HG03575 (cell line): Measurements from ENCODE around the gene GLRA3.
"Not testable (repeated sequence)": the region's sequence is repeated elsewhere in the genome, so short reads cannot be mapped to it uniquely, and the experiment has no call there.

ENCODE experiments used
- ATAC-seq: cut with Tn5 transposase; IDR thresholded peaks from one replicate; pipeline ENCODE4 v1.9.1; 2021; ENCODE audit not compliant: unreplicated experiment, insufficient number of reproducible peaks, low FRiP score; ENCODE audit errors: extremely low read depth

The GLRA3 gene

DNA sequence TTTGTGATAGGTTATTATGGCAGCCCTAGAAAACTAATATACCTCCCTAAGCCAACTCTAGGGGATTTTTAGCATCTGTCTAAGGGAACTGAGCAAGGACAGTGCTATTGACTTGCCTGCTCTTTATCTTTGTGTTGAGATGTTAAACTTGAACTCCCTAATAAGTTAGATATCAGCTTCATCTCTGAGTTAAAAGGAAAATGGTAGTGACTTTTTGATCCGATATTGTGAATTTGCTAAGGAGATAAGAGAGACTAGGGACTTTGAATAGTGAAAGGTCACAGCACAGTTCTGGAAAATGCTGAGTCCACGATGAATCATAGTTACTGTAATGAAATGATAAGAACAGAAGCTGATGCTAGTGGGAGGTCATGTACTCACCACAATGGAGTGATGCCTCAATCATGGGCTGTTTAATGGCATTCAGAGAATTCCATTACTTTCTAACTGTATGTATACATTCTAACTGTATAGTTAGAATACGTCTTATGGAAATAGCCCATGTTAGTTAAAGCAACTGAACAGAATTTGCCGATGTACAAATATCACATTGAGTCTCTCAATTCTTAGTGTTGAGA is 147.2 kb downstream of the GLRA3 start:
- no peak for ATAC-seq

DNA sequence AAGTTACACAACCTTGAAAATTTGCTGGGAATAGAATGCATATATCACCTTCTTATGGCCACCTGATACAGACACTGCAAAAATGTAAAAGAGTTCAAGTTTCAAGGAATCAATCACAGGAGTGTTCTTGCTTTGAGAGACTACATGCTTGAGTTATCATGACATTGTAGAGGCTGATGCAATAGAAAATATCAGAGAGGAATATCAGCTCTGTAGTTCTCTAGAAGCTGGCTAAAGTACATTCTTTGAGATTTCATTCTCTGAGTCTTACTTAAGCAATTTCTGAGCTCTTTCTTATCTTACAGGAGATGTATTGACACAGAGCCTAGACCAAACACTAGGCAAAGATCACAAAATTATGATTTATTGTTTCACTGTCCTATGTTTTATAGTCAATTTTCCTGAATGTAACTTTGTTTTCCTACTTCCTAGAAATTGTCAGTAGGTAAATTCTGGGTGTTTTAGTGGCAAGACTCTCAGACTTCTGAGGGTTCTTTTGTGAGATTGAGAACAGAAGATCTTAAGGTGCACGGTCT is 154.7 kb downstream of the GLRA3 start:
- ATAC-seq, result no peak

DNA sequence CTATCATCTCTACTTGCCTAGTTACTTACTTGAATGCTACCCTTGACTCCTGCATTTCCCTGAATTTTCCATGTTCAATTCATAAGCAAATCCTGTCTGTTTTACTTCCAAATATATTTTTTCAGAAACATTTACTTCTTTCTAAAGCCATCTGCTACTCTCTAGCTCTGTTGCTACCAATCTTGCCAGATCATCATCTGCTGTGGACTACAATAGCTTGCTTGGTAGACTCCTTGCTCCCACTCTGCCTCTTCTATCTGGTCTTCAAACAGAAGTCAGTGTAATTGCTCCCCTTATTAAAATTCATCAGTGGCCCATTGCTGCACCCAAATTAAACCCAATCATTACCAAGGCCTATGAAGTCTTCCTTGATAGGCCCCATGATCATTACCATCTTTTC is 155.2 kb downstream of the GLRA3 start:
- ATAC-seq, result no peak

DNA sequence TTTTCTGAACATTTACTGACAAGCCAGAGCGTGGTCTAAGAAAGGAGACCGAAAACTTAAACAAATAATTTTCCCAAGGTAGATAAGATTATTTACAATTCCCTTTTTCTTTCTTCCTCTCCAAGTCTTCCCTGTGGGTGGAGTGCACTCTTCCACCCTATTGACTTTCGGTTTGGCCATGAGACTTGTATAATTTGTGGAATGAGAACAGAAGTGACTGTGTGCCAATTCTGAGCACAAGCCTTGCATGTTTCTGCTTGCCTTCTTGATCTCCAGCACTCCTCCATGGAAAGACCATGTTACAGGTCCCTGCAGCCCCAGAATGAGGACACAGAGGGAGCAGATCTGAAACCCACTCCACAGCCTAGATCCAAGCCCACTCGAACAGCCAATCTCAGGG is 156.8 kb downstream of the GLRA3 start:
- ATAC-seq, result no peak

DNA sequence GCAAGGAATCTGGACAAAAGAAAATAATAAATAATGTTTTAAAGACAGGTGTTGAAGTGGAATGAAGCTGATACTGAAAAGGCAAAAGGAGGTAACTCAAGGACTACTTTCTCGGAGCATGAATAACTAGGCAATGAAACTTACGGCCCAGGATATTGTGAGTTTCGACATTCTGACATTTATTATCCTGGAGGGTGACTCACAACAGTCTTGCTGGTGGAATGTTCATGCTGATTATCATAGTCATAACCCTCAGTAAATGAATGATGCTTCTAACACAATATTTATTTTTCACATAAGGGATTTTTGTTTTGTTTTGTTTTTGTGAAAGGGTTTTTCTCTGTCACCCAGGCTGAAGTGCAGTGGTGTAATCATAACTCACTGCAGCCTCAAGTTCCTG is 159.8 kb downstream of the GLRA3 start:
- no peak for ATAC-seq

DNA sequence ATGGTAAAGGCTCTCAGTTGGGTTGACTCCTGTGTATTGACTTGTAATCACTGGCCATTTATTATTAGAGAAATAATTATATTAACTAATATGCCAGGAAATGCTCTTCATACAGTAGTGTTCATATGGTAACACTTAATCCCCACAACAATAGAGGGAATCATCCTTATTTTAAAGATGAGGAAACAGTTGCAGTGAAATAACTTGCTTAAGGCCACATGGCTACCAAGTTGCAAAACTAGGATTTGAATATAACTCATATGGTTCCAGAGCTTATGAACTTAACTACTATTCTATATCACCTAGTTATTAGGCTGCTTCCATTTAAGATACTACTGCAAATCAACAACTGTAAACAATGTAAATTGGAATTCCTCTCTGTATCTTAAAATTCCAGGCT is 163.2 kb downstream of the GLRA3 start:
- ATAC-seq, result no peak

DNA sequence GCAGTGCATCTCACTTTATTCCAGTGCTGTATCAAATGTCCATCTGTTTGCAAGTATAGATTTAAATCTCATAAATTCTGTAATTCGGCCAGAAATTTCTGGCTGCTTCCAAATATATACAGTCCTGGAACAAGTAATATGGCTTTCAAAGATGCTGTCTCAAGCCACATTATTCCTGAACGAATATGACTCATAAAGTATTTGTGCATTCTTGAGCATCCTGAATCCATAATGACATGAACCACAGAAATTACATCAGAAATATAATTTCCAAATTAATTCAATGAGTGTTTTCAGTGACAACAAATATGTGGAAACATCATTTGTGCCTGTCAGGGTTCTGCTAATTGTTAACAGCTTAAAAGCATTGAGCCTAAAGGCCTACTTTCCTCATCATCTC is 165.8 kb downstream of the GLRA3 start:
- ATAC-seq, result no peak

DNA sequence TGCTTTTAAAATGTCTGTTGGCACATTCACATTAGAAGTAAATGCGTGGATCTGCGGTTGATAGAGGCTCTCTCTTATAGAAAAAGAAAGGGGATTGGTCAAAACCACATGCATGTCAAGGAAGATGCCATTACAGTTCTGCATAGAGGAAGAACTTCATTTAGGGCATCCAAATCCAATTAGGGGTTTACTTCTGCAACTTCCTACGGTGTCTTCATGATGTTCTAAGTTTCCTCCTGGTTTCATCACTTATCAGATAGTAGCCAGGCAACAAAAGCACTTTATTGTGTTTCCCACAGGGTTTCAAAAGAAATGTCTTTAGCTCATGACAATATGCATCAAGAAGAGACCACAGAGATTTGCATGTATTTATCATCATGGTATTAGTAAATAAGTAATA is 170.8 kb downstream of the GLRA3 start:
- no peak for ATAC-seq

DNA sequence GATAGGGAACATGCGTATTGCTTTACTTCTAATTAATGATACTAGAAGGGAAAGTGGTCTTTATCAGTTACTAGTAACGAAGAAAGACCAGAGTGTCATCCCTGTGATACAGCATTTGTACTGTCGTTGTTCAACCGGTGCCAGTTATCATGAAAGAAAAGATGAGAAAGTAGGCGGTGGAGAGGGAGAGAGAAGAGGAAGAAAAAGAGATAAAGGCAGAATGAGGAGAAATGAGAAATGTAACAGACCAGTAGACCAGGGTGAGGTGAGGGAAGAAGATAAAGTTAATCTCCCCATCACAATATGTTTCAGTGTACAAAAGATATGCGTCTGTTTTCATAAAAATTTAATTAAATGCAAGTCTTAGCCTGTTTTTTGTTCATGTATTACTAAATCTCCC is 171.6 kb downstream of the GLRA3 start:
- ATAC-seq, result no peak

DNA sequence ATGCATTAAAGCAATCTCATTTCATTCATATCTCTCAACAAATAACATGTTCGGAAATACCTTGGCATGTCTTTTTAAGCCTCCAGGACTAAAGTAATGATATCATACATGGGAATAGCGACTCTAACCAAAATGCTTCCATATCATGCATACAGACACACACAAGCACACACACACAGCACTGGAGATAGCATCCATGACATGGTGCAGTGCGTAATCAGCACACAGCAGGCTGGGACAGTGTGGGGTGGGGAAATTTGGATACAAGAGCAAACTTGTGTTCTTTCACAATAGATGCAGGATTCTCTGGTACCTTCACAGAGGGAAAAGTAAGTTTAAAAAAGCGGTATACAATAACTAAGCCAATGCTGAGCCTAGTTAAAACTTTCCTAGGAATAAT is 174.4 kb downstream of the GLRA3 start:
- ATAC-seq, result no peak

DNA sequence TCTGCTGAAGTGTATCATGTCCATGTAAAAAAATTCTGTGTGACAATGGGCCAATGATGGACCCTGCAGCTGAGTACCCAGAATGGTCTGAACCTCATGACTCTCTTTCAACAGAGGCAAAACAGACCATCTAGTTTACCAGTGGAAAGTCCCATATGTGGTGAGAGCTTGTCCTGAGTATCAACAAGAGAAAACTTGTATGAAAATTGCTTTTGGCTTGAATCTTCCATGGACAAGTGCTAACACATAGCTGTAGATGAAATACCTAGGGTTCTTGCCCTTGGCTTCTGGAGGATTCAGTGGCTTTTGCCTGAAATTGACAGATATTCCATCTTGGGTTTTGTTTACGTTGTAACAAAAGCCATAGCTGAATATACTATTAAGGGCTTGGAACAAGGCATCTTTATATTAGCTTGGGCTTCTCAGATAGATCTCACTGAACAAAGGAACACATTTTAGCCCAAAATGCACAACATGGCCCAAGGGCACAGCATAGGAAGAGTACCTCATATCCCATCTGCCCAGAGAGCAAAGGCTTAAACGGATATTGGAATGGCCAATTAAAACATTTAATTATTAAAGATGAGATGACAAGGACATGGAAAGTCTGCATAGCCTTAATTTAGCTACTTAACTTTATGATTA is 178.2 kb downstream of the GLRA3 start:
- no peak for ATAC-seq

DNA sequence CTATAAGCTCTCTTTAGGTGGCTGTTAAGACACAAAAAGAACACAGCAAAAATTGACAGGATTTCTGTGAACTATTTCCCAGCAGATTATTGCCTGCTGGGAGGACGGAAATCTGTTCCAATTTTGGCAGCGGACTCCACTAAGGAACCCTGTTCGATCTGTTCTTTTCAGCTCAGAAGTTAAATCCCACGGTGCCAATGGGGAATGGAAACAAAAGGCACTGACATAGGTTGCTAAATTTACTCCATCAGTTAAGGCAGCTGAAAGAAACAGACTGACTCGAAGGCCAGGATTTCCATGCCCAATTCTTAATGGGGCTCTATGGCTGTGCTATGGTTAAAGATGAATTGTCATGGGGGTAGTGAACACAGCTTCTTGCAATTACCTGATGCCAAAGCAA is 180.2 kb downstream of the GLRA3 start:
- ATAC-seq, result no peak

DNA sequence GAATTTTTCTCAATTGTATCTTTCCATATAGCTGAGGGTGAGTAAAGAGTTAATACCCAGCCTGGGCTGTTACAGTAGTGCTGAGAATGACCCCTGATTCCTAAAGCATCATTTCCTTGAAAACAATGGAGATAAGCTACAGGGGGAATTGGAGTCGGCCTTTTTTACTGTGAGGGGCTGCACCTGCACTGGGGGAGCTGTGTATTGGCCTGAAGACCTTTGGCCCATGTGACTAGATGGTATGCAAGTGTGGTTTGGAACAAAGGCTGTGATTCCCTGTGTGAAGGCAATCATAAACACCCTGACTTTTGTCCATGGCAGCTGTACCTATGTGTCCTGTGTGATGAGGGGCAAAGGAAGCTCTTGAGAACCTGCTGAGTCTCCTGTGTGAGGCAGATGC is 182.7 kb downstream of the GLRA3 start:
- no peak for ATAC-seq

DNA sequence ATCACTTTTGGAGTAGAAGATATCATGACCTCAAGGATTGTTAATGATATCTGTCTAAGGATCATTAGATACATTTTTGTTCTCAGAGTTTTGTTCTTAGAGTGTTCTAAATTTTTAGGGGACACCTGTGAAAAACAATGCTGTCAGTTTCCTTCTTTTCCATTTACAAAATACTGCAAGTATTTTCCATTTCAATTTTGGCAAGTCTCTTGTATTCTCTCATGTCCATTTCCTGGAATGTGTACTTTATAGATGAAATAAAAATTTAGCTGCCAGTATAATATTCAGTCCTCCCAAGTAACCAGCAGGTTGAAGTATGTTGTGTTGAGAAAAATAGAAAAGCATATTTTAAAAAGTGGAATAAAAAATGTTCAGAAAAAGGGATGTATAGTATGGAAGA is 188.9 kb downstream of the GLRA3 start:
- no peak for ATAC-seq

DNA sequence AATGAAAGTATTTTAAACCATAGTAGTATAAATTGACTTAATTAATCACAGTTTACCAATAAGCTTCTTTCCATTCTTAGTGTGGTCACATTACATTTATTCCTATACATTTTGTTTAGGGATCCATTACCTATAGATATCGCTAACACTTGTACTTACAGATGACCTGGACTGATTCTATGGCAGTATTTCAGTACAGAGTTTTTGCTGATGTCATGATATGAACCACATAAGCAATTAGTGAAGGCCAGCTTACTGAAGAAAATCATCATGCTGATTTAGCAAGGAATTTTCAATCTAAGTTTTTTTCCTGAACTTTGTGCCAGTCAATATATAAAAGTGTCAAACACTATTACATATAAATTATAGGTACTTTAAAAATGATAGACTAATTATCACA is 193.3 kb downstream of the GLRA3 start:
- no peak for ATAC-seq

DNA sequence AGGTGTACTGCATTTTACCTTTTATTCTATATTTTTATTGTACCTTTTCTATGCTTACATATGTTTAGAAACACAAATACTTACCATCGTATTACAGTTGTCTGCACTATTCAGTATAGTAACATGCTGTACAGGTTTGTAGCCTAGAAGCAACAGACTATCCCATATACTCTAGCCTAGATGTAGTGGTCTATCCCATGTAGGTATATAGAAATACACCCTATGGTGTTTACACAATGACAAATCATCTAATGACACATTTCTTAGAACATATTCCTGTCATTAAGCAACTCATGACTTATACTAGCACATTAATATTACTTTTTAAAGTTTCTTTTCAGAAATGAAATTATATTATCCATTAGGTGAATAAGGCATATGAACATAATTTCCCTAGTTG is 195.6 kb downstream of the GLRA3 start:
- ATAC-seq, result no peak

DNA sequence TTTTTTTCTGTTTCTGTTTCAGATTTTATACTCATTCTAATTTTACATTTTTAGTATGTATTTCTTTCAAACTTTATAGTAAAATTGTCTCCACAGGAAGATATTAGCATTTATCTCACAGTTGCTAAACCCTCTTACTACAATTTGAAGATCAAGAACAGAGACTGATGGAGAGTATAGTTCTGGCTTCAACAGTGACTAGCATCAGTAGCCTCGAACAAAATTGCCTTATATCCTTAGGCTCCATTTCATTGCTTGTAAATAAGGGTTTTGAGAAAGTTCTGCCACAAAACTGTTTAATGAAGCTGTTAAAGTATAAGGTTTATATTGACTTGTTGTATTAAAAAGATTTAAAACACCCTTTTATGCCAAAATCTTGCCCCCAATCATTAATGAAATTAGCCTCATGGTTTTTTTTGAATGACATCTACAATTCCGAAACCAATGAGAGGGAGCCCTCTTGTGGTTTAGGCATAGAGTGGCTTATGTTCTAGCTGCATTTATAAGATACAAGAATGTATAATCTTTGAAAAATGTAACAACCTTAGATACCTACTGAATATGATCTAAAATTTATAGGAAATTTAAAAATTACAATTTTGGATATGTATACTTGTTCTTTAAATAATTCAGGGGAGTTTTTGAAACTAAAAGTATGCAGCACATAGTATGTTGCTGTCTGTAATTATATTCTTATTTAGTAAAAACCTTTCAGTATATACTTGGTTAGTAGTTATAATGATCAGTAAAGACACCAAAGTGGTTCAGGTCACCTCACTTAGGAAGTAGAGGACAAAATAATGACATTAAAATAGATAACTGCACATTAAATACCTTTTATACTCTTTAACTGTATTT is 196.9 kb downstream of the GLRA3 start:
- ATAC-seq, result no peak

DNA sequence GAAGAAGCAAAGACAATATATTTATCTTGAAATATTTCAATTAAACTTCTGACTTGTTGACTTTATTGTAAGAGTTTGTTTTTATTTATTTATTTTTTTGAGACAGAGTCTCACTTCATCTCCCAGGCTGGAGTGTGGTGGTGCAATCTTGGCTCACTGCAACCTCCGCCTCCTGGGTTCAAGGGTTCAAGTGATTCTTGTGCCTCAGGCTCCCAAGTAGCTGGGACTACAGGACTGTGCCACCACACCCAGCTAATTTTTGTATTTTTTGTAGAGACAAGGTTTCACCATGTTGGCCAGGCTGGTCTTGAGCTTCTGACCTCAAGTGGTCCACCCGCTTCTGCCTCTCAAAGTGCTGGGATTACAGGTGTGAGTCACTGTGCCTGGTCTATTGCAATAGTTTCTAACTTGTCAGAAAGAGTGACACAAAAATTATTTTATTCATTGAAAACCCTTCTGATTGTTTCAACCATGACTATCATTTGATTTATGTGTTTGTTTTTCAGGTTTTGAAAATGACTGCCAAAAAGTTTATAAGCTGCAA is 199.1 kb downstream of the GLRA3 start:
- not testable (repeated sequence) for ATAC-seq

DNA sequence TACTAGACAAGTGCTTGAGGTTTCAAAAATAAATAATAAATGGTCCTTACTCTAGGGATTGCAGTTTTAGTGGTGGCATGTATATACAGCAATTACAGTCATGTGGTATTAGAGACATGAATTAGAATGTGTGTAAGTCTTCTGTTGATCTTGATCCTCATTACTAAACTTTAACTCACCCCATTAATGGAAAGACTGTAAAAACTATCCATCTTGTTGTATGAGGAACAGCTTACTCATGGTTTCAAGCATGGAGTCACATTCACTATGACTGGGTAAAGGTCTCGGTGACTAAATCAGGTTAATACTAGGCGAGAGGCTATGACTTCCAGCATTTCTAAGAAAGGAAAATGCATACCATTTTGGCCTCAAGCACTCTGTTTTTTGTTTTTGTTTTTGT is 199.8 kb downstream of the GLRA3 start:
- ATAC-seq, result no peak

DNA sequence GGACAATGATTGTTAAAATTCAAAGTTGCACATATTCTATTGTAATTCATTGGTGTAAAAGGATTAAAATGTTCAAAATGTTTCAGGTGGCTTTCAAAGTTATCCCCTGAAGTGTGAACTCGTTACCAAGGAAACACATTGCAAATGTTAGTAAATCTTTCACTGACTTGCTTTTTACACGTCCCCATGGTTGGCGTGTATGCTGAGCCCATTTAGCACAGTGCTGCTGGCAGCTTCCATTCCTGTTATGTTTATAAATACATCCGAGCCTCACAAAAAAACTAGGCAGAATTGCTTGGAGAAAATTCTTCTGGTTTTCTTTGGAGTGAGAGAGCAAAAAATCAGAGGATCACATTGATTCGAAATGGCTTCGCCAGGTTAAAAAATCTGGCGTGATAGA is 200.9 kb downstream of the GLRA3 start:
- ATAC-seq, result no peak
